GM12892 (cell line): ENCODE measurements around the gene BEND6.

Experiments
- POLR2A ChIP-seq: IDR thresholded peaks from 2 replicates; pipeline ENCODE4 v1.6.1; 2011; ENCODE audit warnings: low read depth, low read length, control low read depth
- POLR2AphosphoS5 ChIP-seq: IDR thresholded peaks from 2 replicates; pipeline ENCODE4 v1.6.1; 2011; ENCODE audit warnings: low read depth, low read length, control low read depth
- TAF1 ChIP-seq: IDR thresholded peaks from 2 replicates; pipeline ENCODE4 v1.6.1; 2011; ENCODE audit warnings: low read depth, mild to moderate bottlenecking, control low read depth, low read length, borderline replicate concordance

GRCh38 chr6:56938649-56939191 is 16.2 kb upstream of the BEND6 start:
- TF ChIP-seq TAF1 (no peak), POLR2A (no peak), POLR2AphosphoS5 (no peak)
